ENCODE measurements around the gene AGBL1. TPM values are rescaled to one million over a fixed set of nuclear protein-coding genes. Genes with fewer than 3 reads are reported as not detected.

AGBL1 gene
- total RNA-seq, 1 donor from 2014 or later: not detected

GRCh38 chr15:86165265-86166211 lies 85.9 kb downstream of the AGBL1 start:
- no peak for ATAC-seq

- no peak for ATAC-seq
Measured at GRCh38 chr15:86167841-86168240, 88.2 kb downstream of the AGBL1 start.

- ATAC-seq: no peak
Measured at GRCh38 chr15:86178845-86179244, 99.2 kb downstream of the AGBL1 start.

DNA sequence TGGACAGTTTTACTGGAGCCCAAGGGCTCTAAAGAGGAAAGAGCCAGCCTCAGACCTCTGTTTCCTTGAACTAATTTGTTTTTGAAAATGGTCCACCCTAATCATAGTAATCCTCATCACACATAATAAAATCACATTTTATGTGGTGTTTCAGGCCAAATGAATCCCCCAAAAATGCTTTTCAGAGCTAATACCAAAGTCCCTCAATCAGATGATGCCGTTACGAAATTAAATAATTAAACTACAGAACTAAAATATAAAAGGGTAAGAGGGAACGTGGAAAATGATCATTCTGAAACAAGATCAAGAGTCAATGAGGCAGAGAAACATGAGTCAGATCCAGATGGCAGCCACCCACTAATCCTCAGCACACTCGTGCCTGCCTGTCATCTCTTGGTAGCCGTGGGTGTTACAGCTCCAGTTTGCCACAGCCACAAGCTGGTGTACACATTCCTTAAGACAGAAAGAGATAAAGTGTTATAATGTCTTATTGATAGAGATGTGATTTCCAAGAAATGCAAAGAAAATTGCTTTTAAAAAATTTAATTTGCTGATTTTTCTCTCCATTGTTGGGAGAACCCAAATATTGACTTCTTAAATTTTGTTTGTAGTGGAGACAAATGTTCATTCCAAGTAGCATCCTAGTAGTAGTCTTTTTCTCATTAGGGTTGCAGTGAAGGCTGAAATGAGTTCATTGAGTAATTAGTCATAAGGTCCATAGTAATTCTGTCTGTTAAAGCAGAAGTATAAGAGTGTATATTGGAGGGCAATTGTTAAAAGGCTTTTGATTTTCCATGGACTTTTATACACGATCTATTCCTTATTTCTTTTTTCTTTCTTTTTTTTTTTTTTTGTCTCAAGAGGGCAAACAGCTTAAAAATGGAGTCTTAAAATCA lies 104.2 kb downstream of the AGBL1 start:
- ATAC-seq: no peak

DNA sequence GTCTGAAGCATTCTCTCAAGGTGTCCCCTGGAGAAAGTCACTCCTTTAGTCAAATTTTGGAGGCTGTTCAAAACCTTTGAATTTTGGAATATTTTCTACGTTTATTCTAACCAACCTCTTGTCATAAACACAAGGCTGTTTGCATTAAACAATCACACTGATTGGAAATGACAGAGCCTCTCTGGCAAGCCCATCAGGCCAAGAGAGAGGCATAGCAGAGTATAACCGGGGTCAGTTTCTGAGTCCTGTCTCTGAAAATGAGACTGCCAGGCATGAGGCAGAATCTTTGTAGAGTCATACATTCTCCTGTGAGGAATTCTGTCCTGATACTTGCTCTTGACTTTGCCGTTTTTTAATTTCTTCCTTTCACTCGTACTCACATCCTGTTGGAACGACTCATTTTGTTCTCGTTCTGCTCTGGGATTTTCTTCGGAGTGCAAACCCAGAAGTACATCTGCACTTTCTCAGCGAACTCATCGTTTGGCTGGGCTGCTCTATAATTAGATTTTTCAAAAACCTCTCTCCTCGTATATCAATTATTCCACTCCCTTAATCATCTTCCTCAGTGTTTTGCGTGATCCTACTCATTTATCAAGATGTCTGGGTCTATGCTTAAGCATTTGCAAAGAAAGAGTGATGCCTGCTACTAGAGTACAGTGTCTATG lies 114.2 kb downstream of the AGBL1 start:
- ATAC-seq: no peak

DNA sequence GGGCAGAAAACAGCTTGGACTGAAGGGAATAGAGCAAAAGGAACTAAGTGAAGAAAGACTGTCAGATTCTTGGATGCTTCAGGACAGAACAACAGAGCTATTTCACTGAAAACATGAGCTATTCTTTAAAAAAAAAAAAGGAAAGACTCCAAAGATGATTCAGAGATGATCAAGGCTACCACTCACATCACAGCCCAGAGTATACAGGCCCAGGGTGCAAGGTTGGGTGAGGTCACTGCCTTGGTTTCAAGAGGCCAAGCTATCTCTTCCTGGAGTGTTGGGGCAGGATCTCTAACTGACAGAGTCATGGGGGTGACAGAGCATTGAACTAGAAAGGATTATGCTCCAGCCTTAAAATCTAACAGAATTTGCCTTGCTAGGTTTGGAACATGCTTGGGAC lies 118.1 kb downstream of the AGBL1 start:
- ATAC-seq: no peak

DNA sequence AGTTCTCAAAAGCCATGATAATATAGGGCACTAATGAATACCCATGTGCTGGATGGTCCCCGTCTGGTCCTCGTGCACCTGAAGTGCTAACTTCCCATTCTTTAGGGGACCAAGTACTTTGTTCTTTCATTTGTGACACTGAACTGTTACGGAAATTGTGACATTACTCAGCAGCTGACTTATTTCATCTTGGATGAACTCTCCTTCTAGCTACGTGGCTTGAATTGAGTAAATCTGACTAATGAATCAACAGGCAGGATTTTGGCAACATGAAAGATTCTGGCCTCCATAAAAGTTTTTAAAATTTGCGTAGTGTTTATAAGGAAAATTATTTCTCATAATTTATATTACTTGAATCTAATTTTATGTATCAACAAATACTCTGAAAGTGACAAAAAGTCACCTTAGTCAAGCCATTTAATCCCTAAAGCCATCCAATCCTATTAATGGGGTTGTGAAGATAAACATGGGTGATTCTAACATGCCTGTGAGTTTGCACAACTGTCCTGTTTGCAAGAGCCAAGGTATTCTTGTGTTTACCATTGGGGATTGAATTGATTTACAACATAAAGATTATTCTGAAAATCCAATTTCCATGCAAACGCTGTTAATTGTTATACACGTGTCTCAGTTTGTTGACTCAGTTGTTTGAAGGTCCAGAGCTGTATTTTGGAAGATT lies 119.9 kb downstream of the AGBL1 start:
- ATAC-seq: no peak

DNA sequence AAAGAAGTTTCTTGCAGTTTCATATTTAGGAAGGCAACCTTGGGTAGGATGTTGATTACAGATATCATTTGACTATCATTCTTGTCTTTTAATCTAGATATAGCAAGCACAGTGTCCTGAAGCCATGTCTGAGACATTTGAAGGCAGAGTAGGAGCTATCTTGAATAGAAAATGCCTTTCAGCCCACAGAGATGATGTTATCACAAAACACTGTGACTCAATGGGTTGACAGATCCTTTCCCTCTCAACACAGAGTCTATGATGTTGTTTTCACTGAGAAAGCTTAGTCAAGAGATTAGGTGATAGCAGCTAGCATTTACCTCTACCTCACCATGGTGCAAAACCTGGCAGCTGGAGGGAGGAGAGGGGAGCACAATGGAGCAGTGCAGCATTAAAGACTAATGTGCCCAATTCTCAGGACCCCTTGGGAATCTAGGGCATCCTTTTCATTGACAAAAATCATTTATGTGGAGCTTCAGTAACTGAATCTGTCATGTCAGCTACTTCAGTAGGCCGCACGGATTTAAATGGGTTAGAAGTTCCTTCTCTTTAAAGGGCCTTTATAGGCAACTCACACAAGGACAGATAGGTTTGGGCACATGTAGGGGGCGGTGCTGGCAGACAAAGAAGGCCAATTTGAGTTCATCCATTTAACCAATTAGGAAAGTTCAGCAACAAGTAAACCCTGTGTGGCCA lies 121.8 kb downstream of the AGBL1 start:
- ATAC-seq: no peak

GRCh38 chr15:86203462-86203861 lies 123.8 kb downstream of the AGBL1 start:
- no peak for ATAC-seq

DNA sequence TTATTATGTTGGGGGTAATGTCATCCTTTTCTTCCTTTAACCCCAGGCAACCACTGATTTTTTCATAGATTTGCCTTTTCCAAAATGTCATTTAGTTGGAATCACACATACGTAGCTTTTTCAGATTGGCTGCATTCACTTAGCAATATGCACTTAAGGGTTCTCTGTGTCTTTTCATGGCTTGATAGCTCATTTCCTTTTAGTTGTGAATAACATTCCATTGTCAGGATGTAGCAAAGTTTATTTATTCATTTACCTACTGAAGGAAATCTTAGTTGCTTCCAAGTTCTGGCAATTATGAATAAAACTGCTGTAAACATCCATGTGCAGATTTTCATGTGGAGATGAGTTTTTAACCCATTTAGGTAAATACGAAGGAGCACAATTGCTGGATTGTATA lies 125.4 kb downstream of the AGBL1 start:
- no peak for ATAC-seq

GRCh38 chr15:86213420-86213819 lies 133.7 kb downstream of the AGBL1 start:
- ATAC-seq: no peak

GRCh38 chr15:86213888-86214287 lies 134.2 kb downstream of the AGBL1 start:
- ATAC-seq: no peak

- no peak for ATAC-seq
Measured at GRCh38 chr15:86221119-86221518, 141.4 kb downstream of the AGBL1 start.

GRCh38 chr15:86229306-86229705 lies 149.6 kb downstream of the AGBL1 start:
- no peak for ATAC-seq

DNA sequence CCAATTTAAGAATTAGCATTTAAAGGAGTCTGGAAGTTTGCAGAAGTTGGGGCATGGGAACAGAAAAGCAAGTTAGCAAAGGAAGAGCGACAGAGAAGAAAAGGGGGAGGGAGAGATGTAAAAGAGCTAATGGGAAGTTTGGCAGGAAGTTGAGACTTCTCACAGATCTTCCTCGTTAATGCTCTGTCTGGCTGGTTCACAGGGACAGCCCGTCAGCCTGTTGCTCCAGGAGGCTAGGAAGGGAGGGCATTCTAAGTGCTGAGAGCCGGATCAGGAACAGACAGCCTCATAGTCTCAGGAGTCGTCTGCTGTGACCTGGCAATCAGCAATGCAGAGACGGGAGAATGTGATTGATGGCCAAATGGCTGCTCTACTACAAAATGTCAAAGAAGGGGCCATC lies 150.3 kb downstream of the AGBL1 start:
- ATAC-seq: no peak

DNA sequence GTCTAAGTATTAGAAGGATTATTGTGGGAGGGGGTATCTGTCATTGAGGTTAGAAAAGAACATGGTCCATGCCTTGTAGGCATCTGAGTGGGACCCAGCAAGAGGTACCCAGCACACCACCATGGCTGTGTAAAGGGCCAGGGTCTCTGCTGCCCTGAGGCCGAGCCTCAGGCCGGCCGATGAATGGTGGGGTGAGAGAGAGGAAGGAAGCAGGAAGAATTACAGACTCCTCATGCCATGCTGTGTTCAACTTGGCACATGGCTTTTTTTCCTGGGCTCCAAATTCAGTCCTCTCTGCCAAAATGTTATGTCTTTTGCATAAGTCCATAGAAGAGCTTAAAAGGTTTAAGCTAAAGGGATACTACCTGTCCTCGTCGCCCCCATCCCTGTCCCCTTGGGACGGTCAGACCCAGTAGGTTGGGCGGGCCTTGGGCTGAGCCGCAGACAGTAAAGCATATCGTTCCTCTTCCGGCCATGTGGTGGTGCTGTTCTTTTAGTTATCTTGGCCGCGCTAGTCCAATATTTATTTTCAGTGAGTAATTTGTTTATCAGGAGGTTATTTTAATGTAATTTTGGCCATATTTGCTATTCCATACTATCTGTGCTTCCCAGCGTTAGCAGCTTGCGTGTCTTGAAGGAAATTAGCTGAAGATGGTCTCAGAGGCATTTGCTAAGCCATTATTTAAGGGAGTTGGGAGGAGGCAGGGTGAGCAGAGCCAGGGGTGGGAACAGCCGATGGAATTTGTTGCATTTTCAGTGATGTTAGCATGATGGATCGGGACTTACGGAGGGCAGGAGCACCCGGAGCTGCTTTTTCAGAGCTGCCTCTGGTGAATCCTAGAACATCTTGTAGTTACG lies 152.4 kb downstream of the AGBL1 start:
- ATAC-seq: peak; percentile 72

DNA sequence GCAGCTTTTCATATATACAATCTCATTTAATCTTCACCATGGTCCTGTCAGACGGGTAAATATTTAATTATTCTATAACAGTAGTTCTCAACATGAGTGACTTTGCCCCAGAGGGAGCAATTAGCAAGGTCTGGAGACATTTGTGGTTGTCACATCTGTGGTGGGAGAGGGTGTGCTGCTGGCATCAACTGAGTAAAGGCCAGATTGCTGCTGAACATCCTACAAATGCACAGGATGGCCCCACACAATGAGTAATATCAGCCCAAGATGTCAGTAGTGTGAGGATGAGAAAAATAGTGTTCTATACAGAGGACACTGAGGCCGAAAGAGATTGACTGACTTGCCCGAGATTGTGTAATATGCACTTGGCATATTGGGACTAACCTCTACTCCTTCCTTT lies 156.0 kb downstream of the AGBL1 start:
- no peak for ATAC-seq

GRCh38 chr15:86236356-86237110 lies 156.9 kb downstream of the AGBL1 start:
- no peak for ATAC-seq

DNA sequence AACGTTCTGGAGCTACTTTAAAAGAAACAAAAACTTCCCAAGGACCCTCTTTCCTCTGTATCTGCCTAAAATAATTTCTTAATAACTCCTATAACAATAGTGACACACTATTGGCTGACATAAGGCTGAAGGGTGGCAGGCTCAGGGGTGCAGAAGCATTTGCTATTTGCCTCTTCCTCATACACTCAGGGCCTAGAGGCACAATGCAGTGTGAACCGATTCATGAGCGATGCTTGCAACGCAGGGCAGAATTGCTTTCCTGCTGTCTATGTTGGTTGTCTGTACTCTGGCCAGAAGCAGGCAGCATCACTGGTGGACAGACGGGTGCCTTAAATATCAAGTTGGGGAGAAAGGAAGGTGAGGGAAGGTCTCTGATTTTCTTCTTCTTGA lies 157.4 kb downstream of the AGBL1 start:
- no peak for ATAC-seq

Measured in esophagus mucosa (tissue), 1 donor.